Activated CD8-positive, alpha-beta T cell treated with anti-CD3 and anti-CD28 coated beads, Interleukin-2, amount 10 ng/mL, durations not matched to agents 7 days and 5 days (primary cell): ENCODE results near the gene TAF1. TPM values are rescaled to one million over a fixed set of nuclear protein-coding genes. Genes with fewer than 3 reads are reported as not detected.
"Not testable (repeated sequence)": the region's sequence is repeated elsewhere in the genome, so short reads cannot be mapped to it uniquely, and the experiment has no call there.

Source experiments
- ATAC-seq: fragments of 150-1000 bp; cut with Tn5 transposase; one replicate; pipeline ENCODE4 v1.10.0; 2021; ENCODE audit warnings: moderate library complexity
- CTCF ChIA-PET: fragments of 350-600 bp; sonication (Branson Sonifier 250); formaldehyde crosslinking; loops from one replicate; lab custom pipeline; 2021; ENCODE audit warnings: antibody characterized with exemption; lab: Charles Lee
- POLR2A ChIA-PET: fragments of 350-600 bp; sonication (Branson Sonifier 250); formaldehyde crosslinking; loops from one replicate; lab custom pipeline; 2021; ENCODE audit warnings: antibody characterized with exemption; lab: Charles Lee
- DNase-seq: peaks from one replicate; pipeline ENCODE4 v3.0.0-alpha.2; 2020
- H3K27ac Mint-ChIP-seq: one replicate; pipeline ENCODE4 v1.8.0; 2021; ENCODE audit warnings: mild to moderate bottlenecking, mixed read lengths
- H3K27me3 Mint-ChIP-seq: one replicate; pipeline ENCODE4 v1.8.0; 2021; ENCODE audit warnings: low read depth, mixed read lengths
- H3K36me3 Mint-ChIP-seq: one replicate; pipeline ENCODE4 v1.8.0; 2021; ENCODE audit warnings: low read depth, mixed read lengths
- H3K4me1 Mint-ChIP-seq: one replicate; pipeline ENCODE4 v1.8.0; 2021; ENCODE audit warnings: low read depth, mixed read lengths
- H3K4me3 Mint-ChIP-seq: one replicate; pipeline ENCODE4 v1.8.0; 2021; ENCODE audit warnings: mild to moderate bottlenecking, mixed read lengths
- H3K9me3 Mint-ChIP-seq: one replicate; pipeline ENCODE4 v1.8.0; 2022; ENCODE audit warnings: mixed read lengths; ENCODE audit not compliant: insufficient read depth
- total RNA-seq, 2 experiments: library from RNA; stranded (reverse); gene quantifications; one replicate each; pipeline ENCODE4 v1.2.3, GENCODE V29; 2021

Gene TAF1
- total RNA-seq, 2 experiments from 2014 or later = 35.0 to 43.6 TPM

- ATAC-seq (peak; percentile 5), DNase-seq (peak; percentile 25)
- peaks cover 21% of the 10 kb centered on the region for H3K4me1 Mint-ChIP-seq
- H3K27ac Mint-ChIP-seq = peak overlapping the region; percentile 99
- peak overlapping the region; percentile 97 for H3K4me3 Mint-ChIP-seq
- ChIA-PET POLR2A (interaction anchor here (1.0 to 3.1 kb wide), 12 partner anchors 9 to 255 kb away, joined by 3 to 43 read pairs (median 8); partner anchors contain the start of genes IL2RG, MED12, NONO and OGT), CTCF (interaction anchor here (1.5 kb wide), 1 partner anchor 83 kb away, joined by 3 read pairs; no protein-coding TSS in a partner anchor)
- no peaks in the 10 kb centered on the region for H3K9me3 Mint-ChIP-seq
- H3K27me3 Mint-ChIP-seq = no peaks in the 10 kb centered on the region
- peaks cover 28% of the 10 kb centered on the region for H3K36me3 Mint-ChIP-seq
Measured at GRCh38 chrX:71366674-71367256, 608 bp downstream of the TAF1 start.

GRCh38 chrX:71367396-71367795, 1.2 kb downstream of the TAF1 start:
- H3K4me1 Mint-ChIP-seq = peaks cover 22% of the 10 kb centered on the region
- H3K27me3 Mint-ChIP-seq = no peaks in the 10 kb centered on the region
- peaks cover 30% of the 10 kb centered on the region for H3K36me3 Mint-ChIP-seq
- peak overlapping the region; percentile 97 for H3K4me3 Mint-ChIP-seq
- H3K9me3 Mint-ChIP-seq = no peaks in the 10 kb centered on the region
- CTCF ChIA-PET = no interaction called here
- no peak for ATAC-seq
- H3K27ac Mint-ChIP-seq = peak overlapping the region; percentile 99
- DNase-seq = no peak
- POLR2A ChIA-PET = interaction anchor here (1.8 to 3.1 kb wide), 4 partner anchors 82 to 256 kb away, joined by 8 to 43 read pairs (median 28); partner anchors contain the start of genes IL2RG, NONO and OGT

GRCh38 chrX:71372388-71372787, 6.2 kb downstream of the TAF1 start:
- no peak for ATAC-seq
- Mint-ChIP-seq H3K9me3 (no peaks in the 10 kb centered on the region), H3K27me3 (no peaks in the 10 kb centered on the region), H3K4me3 (no peak overlapping the region), H3K36me3 (peaks cover 43% of the 10 kb centered on the region), H3K27ac (no peak overlapping the region), H3K4me1 (peaks cover 20% of the 10 kb centered on the region)
- CTCF ChIA-PET = no interaction called here
- no peak for DNase-seq
- POLR2A ChIA-PET = no interaction called here

GRCh38 chrX:71378732-71379131, 12.6 kb downstream of the TAF1 start:
- Mint-ChIP-seq H3K27me3 (no peaks in the 10 kb centered on the region), H3K27ac (no peak overlapping the region), H3K4me1 (no peaks in the 10 kb centered on the region), H3K9me3 (no peaks in the 10 kb centered on the region), H3K36me3 (peaks cover 57% of the 10 kb centered on the region), H3K4me3 (no peak overlapping the region)
- CTCF ChIA-PET = no interaction called here
- DNase-seq (no peak), ATAC-seq (no peak)
- POLR2A ChIA-PET = no interaction called here

GRCh38 chrX:71391725-71392124, 25.6 kb downstream of the TAF1 start:
- POLR2A ChIA-PET, H3K27ac Mint-ChIP-seq, CTCF ChIA-PET, ATAC-seq, H3K27me3 Mint-ChIP-seq, H3K4me1 Mint-ChIP-seq, DNase-seq, H3K4me3 Mint-ChIP-seq, H3K9me3 Mint-ChIP-seq: not testable (repeated sequence)
- peaks cover 66% of the 10 kb centered on the region for H3K36me3 Mint-ChIP-seq

- ATAC-seq (no peak), DNase-seq (no peak)
- Mint-ChIP-seq H3K4me3 (no peak overlapping the region), H3K9me3 (no peaks in the 10 kb centered on the region), H3K27me3 (no peaks in the 10 kb centered on the region), H3K4me1 (no peaks in the 10 kb centered on the region), H3K27ac (no peak overlapping the region), H3K36me3 (peaks cover 69% of the 10 kb centered on the region)
- ChIA-PET CTCF (no interaction called here), POLR2A (no interaction called here)
Measured at GRCh38 chrX:71393919-71394318, 27.8 kb downstream of the TAF1 start.

GRCh38 chrX:71396576-71396975, 30.4 kb downstream of the TAF1 start:
- ChIA-PET CTCF (no interaction called here), POLR2A (no interaction called here)
- no peak overlapping the region for H3K27ac Mint-ChIP-seq
- DNase-seq (no peak), ATAC-seq (no peak)
- H3K4me3 Mint-ChIP-seq = no peak overlapping the region
- H3K27me3 Mint-ChIP-seq = no peaks in the 10 kb centered on the region
- H3K36me3 Mint-ChIP-seq = peaks cover 59% of the 10 kb centered on the region
- H3K4me1 Mint-ChIP-seq = no peaks in the 10 kb centered on the region
- no peaks in the 10 kb centered on the region for H3K9me3 Mint-ChIP-seq

- POLR2A ChIA-PET = no interaction called here
- Mint-ChIP-seq H3K36me3 (peaks cover 36% of the 10 kb centered on the region), H3K9me3 (no peaks in the 10 kb centered on the region), H3K4me1 (no peaks in the 10 kb centered on the region), H3K27me3 (no peaks in the 10 kb centered on the region), H3K27ac (no peak overlapping the region), H3K4me3 (no peak overlapping the region)
- CTCF ChIA-PET = no interaction called here
- ATAC-seq = no peak
- no peak for DNase-seq
Measured at GRCh38 chrX:71400710-71401109, 34.6 kb downstream of the TAF1 start.

GRCh38 chrX:71416260-71416659, 50.1 kb downstream of the TAF1 start:
- H3K4me3 Mint-ChIP-seq, H3K9me3 Mint-ChIP-seq, CTCF ChIA-PET, H3K27me3 Mint-ChIP-seq, ATAC-seq, POLR2A ChIA-PET, H3K27ac Mint-ChIP-seq, H3K4me1 Mint-ChIP-seq, DNase-seq: not testable (repeated sequence)
- H3K36me3 Mint-ChIP-seq = peaks cover 17% of the 10 kb centered on the region

GRCh38 chrX:71420686-71421085, 54.5 kb downstream of the TAF1 start:
- ChIA-PET CTCF (no interaction called here), POLR2A (no interaction called here)
- Mint-ChIP-seq H3K27me3 (no peaks in the 10 kb centered on the region), H3K4me3 (no peak overlapping the region), H3K27ac (no peak overlapping the region), H3K4me1 (no peaks in the 10 kb centered on the region), H3K9me3 (no peaks in the 10 kb centered on the region), H3K36me3 (peaks cover 28% of the 10 kb centered on the region)
- DNase-seq (no peak), ATAC-seq (no peak)

GRCh38 chrX:71432733-71433132, 66.6 kb downstream of the TAF1 start:
- H3K4me3 Mint-ChIP-seq = no peak overlapping the region
- H3K9me3 Mint-ChIP-seq = no peaks in the 10 kb centered on the region
- H3K36me3 Mint-ChIP-seq = peaks cover 22% of the 10 kb centered on the region
- H3K27ac Mint-ChIP-seq = no peak overlapping the region
- no peak for DNase-seq
- no peaks in the 10 kb centered on the region for H3K4me1 Mint-ChIP-seq
- ChIA-PET POLR2A (no interaction called here), CTCF (interaction anchor here (0.6 kb wide), 1 partner anchor 59 kb away, joined by 4 read pairs; no protein-coding TSS in a partner anchor)
- no peaks in the 10 kb centered on the region for H3K27me3 Mint-ChIP-seq
- ATAC-seq = no peak

- DNase-seq (no peak), ATAC-seq (no peak)
- no peaks in the 10 kb centered on the region for H3K27me3 Mint-ChIP-seq
- H3K4me3 Mint-ChIP-seq = no peak overlapping the region
- ChIA-PET CTCF (interaction anchor here (0.7 kb wide), 1 partner anchor 105 kb away, joined by 3 read pairs; no protein-coding TSS in a partner anchor), POLR2A (no interaction called here)
- no peak overlapping the region for H3K27ac Mint-ChIP-seq
- peaks cover 36% of the 10 kb centered on the region for H3K36me3 Mint-ChIP-seq
- H3K9me3 Mint-ChIP-seq = no peaks in the 10 kb centered on the region
- H3K4me1 Mint-ChIP-seq = peaks cover 4% of the 10 kb centered on the region
Measured at GRCh38 chrX:71438750-71439149, 72.6 kb downstream of the TAF1 start.
